Ishikawa (cell line): ENCODE measurements around the gene ALDH3A2.

Experiments
- CEBPB ChIP-seq: IDR thresholded peaks from 2 replicates; pipeline ENCODE4 v1.6.1; 2012
- CREB1 ChIP-seq: IDR thresholded peaks from 2 replicates; pipeline ENCODE4 v1.6.1; 2012; ENCODE audit warnings: low read depth
- EGR1 ChIP-seq: IDR thresholded peaks from 2 replicates; pipeline ENCODE4 v1.6.1; 2012
- EP300 ChIP-seq: IDR thresholded peaks from 2 replicates; pipeline ENCODE4 v1.6.1; 2012; ENCODE audit warnings: borderline replicate concordance
- FOXM1 ChIP-seq: IDR thresholded peaks from 2 replicates; pipeline ENCODE4 v1.6.1; 2012; ENCODE audit warnings: low read depth, borderline replicate concordance
- MAX ChIP-seq: IDR thresholded peaks from 2 replicates; pipeline ENCODE4 v1.6.1; 2012
- NFIC ChIP-seq: IDR thresholded peaks from 2 replicates; pipeline ENCODE4 v1.6.1; 2012
- RAD21 ChIP-seq: IDR thresholded peaks from 2 replicates; pipeline ENCODE4 v1.6.1; 2012; ENCODE audit warnings: low read depth
- REST ChIP-seq: IDR thresholded peaks from 2 replicates; pipeline ENCODE4 v1.6.1; 2012; ENCODE audit warnings: low read depth, mild to moderate bottlenecking
- TAF1 ChIP-seq: IDR thresholded peaks from 2 replicates; pipeline ENCODE4 v1.6.1; 2012; ENCODE audit warnings: low read depth, mild to moderate bottlenecking
- TCF12 ChIP-seq: IDR thresholded peaks from 2 replicates; pipeline ENCODE4 v1.6.1; 2012; ENCODE audit warnings: low read depth
- TEAD4 ChIP-seq: IDR thresholded peaks from 2 replicates; pipeline ENCODE4 v1.6.1; 2012
- USF1 ChIP-seq: IDR thresholded peaks from 2 replicates; pipeline ENCODE4 v1.6.1; 2012
- YY1 ChIP-seq: IDR thresholded peaks from 2 replicates; pipeline ENCODE4 v1.6.1; 2012; ENCODE audit warnings: low read depth
- ZBTB7A ChIP-seq: IDR thresholded peaks from 2 replicates; pipeline ENCODE4 v1.6.1; 2012; ENCODE audit warnings: low read depth

ALDH3A2 gene

GRCh38 chr17:19718041-19718612 is 69.6 kb downstream of the ALDH3A2 start:
- TF ChIP-seq ZBTB7A: 0 out of 2 replicates have a peak, but pooled peaks have one; percentile 22
- TF ChIP-seq CEBPB: no peak
- TF ChIP-seq EGR1: no peak

- TF ChIP-seq NFIC (no peak), RAD21 (peak; percentile 54; the same call in 1 of the 2 replicates), YY1 (no peak)
Observed at GRCh38 chr17:19718613-19719354, 70.2 kb downstream of the ALDH3A2 start.

- TF ChIP-seq ZBTB7A (no peak), MAX (peak; percentile 65), NFIC (peak; percentile 91), RAD21 (no peak), TAF1 (no peak), YY1 (peak; percentile 47), FOXM1 (peak; percentile 87), EP300 (peak; percentile 97), REST (no peak), CEBPB (no peak), TCF12 (peak; percentile 91), CREB1 (no peak), USF1 (no peak; the same call in 1 of the 2 replicates), TEAD4 (peak; percentile 74), EGR1 (0 out of 2 replicates have a peak, but pooled peaks have one; percentile 32)
Observed at GRCh38 chr17:19719355-19720209, 71.0 kb downstream of the ALDH3A2 start.

GRCh38 chr17:19720210-19720475 is 71.6 kb downstream of the ALDH3A2 start:
- TF ChIP-seq EGR1 (0 out of 2 replicates have a peak, but pooled peaks have one; percentile 1), FOXM1 (no peak; the same call in 1 of the 2 replicates)

GRCh38 chr17:19720631-19721426 is 72.3 kb downstream of the ALDH3A2 start:
- TF ChIP-seq REST (no peak), TEAD4 (peak; percentile 71), TAF1 (no peak), EGR1 (no peak; the same call in 1 of the 2 replicates), YY1 (0 out of 2 replicates have a peak, but pooled peaks have one; percentile 16), EP300 (peak; percentile 98), RAD21 (peak; percentile 4; the same call in 1 of the 2 replicates), CEBPB (no peak), CREB1 (no peak), ZBTB7A (peak; percentile 95), MAX (peak; percentile 84; the same call in 1 of the 2 replicates), TCF12 (peak; percentile 98), FOXM1 (peak; percentile 94), NFIC (peak; percentile 99), USF1 (peak; percentile 97)
